Measurements from ENCODE around the gene CCT5.

Gene CCT5

DNA sequence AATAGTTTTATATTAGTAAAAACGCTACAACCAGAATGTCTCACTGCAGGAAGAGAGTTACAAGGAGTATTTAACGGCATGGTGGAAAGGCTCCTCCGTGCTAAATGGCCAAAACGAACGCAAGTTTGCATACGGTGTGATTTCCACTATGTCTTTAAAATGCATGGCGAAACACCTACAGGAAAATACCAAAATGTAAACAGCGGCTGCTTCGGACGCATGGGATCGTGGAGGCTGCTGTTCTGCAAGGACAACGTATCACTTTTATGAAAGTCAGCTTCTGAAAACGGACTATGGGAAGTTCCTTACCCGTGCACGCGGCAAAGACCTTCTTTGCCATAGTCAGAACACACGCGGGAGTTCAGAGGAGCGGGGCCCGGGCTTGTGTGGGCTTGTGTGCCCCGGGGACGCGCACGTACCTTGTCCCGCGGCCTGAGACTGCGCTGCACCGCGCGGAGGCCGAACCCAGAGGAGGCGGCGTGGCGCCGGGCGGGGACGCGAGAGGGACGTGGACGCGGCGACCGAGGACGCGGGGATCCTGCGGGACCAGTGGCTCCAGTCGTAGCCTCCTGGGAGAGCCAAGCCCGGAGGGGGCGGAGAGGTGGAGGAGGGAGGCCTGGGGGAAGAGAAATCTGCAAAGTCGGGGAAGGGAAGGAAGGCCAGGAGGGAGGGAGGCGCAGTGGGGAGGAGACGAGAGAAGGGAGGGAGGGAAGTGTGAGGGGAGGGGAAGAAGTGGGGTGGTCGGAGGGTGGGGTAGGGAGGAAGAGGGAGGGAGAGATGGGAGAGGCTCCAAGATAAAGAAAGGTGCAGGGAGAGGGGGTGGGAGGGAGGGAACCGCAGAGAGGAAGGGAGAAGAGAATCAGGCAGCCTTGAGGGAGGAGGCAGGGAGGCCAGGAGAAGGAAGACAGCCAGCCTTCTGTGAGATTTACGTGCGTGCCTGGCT lies 57.4 kb downstream of the CCT5 start, which contains the start of gene CMBL:
Gene CMBL (minus strand): TSS at position 697 of the 943 bp plus-strand sequence. CDS start 17,140 bp downstream, outside the sequence.
- H3K27ac ChIP-seq = peak within 1 kb of the TSS; percentile 91

GRCh38 chr5:10308844-10309243 lies 58.8 kb downstream of the CCT5 start:
- no peak for TF ChIP-seq ZFX (IDR thresholded peaks at IDR 0.05; ENCODE audit: borderline replicate concordance)
- TF ChIP-seq, protein P1, sequence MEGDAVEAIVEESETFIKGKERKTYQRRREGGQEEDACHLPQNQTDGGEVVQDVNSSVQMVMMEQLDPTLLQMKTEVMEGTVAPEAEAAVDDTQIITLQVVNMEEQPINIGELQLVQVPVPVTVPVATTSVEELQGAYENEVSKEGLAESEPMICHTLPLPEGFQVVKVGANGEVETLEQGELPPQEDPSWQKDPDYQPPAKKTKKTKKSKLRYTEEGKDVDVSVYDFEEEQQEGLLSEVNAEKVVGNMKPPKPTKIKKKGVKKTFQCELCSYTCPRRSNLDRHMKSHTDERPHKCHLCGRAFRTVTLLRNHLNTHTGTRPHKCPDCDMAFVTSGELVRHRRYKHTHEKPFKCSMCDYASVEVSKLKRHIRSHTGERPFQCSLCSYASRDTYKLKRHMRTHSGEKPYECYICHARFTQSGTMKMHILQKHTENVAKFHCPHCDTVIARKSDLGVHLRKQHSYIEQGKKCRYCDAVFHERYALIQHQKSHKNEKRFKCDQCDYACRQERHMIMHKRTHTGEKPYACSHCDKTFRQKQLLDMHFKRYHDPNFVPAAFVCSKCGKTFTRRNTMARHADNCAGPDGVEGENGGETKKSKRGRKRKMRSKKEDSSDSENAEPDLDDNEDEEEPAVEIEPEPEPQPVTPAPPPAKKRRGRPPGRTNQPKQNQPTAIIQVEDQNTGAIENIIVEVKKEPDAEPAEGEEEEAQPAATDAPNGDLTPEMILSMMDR (IDR thresholded peaks at IDR 0.05) = no peak

More for the DNA sequence above, 57.4 kb downstream of the CCT5 start, which contains the start of gene CMBL:
- TF ChIP-seq, protein P1 (IDR thresholded peaks at IDR 0.05) = no peak
- no peak for TF ChIP-seq ZFX (IDR thresholded peaks at IDR 0.05; ENCODE audit: borderline replicate concordance)

GRCh38 chr5:10310066-10310779 lies 60.1 kb downstream of the CCT5 start:
- peak overlapping the region; percentile 45 for H3K27ac ChIP-seq
- no peak for TF ChIP-seq ZFX (IDR thresholded peaks at IDR 0.05; ENCODE audit: borderline replicate concordance)
- TF ChIP-seq, protein P1 (IDR thresholded peaks at IDR 0.05) = no peak

More at GRCh38 chr5:10308844-10309243, 58.8 kb downstream of the CCT5 start:
- no peak overlapping the region for H3K27ac ChIP-seq

DNA sequence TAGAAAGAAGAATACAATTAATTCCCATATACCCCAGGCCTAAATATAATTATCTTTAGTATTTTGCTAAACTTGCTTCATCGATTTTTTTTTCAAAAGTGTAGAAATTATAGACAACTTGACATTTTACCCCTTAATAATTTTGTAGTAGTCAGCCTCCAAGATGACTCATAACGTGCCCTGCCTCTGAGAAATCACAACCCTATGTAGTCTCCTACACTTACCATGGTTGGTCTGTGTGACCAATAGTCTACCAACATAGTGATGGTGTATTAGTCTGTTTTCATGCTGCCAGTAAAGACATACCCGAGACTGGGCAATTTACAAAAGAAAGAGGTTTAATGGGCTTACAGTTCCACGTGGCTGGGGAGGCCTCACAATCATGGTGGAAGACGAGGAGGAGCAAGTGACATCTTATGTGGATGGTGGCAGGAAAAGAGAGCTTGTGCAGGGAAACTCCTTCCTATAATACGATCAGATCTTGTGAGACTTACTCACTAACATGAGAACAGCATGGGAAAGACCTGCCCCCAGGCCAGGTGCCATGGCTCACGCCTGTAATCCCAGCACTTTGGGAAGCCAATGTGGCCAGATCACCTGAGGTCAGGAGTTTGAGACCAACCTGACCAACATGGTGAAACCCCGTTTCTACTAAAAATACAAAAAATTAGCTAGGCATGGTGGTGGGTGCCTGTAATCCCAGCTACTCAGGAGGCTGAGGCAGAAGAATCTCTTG lies 60.9 kb downstream of the CCT5 start:
- H3K27ac ChIP-seq = peak overlapping the region; percentile 45

DNA sequence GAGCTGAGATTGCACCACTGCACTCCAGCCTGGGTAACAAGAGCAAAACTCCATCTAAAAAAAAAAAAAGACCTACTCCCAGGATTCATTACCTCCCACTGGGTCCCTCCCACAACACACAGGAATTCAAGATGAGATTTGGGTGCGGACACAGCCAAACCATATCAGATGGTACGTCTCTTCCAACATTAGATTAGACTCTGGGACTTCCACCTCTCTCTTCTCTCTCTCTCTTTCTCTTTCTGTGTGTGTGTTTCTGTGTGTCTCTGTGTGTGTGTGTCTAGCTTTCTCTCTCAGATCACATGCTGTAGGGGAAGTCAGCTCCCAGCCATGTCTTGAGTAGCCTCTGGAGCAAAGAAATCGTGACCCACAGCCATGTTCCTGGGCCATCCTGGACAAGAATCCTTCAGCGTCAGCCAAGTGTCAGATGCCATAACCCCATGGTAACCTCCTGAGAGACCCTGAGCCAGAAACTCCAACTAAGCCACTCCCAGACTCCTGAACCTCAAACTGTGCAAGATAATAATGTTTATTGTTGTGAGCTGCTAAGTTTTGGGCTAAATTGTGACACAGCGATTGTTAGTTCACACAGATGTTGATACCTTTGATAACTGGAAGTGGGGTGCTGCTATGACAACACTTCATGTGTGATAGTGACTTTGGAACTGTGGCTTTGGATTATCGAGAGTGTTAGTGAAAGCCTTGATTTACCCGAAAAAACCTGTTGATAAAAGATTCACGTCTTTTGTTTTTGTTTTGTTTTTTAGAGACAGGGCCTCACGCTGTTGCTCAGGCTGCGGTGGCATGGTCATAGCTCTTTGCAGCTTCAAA lies 61.7 kb downstream of the CCT5 start:
- no peak for TF ChIP-seq ZFX (IDR thresholded peaks at IDR 0.05; ENCODE audit: borderline replicate concordance)
- TF ChIP-seq, protein P1 (IDR thresholded peaks at IDR 0.05) = no peak
- no peak overlapping the region for H3K27ac ChIP-seq

DNA sequence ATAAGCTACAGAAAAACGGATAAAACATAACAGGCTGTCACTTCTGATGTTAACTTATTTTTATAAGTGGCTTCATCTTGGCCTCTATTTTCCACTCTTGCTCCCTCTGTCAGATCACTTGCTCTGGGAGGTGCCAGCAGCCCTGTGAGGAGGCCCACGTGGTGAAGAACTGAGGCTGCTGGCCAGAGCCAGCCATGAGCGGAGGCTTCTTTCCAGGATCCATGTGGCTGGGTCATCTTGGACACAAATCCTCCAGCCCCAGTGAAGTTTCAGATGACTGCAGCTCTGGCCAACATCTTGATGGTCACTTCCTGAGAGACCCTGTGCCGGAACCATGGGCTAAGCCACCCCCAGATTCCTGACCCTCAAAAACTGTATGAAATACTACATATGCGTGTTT lies 65.1 kb downstream of the CCT5 start:
- H3K27ac ChIP-seq = no peak overlapping the region
- TF ChIP-seq ZFX (IDR thresholded peaks at IDR 0.05; ENCODE audit: borderline replicate concordance) = no peak
- TF ChIP-seq, protein P1 (IDR thresholded peaks at IDR 0.05) = no peak
